T-helper 17 cell (primary cell): ENCODE measurements around the gene ZNF683. TPM values are rescaled to one million over a fixed set of nuclear protein-coding genes. Genes with fewer than 3 reads are reported as not detected.
A peak's percentile ranks its signal among the peaks of the same experiment; 100 is the strongest.

ENCODE experiments used
- ATAC-seq: fragments of 150-1000 bp; cut with Tn5 transposase; 2 replicates; pipeline ENCODE4 v1.10.0; 2021; ENCODE audit warnings: mild to moderate bottlenecking, moderate library complexity
- DNase-seq, 3 donors: peaks; one replicate each; pipeline versions ENCODE4 v3.0.0 to v3.0.0-alpha.2; 2020 to 2021
- H3K9me3 ChIP-seq: one replicate; pipeline ENCODE4 v1.7.0; 2013; ENCODE audit warnings: low read length, mild to moderate bottlenecking; ENCODE audit not compliant: control insufficient read depth, poor library complexity, severe bottlenecking
- H3K27ac Mint-ChIP-seq: one replicate; pipeline ENCODE4 v1.8.0; 2022; ENCODE audit warnings: mild to moderate bottlenecking, moderate library complexity, mixed read lengths
- H3K27me3 Mint-ChIP-seq: one replicate; pipeline ENCODE4 v1.8.0; 2022; ENCODE audit warnings: mixed read lengths
- H3K36me3 Mint-ChIP-seq: one replicate; pipeline ENCODE4 v1.8.0; 2022; ENCODE audit warnings: low read depth, mixed read lengths
- H3K4me1 Mint-ChIP-seq: one replicate; pipeline ENCODE4 v1.8.0; 2022; ENCODE audit warnings: mild to moderate bottlenecking, mixed read lengths
- H3K4me3 Mint-ChIP-seq: one replicate; pipeline ENCODE4 v1.8.0; 2022; ENCODE audit warnings: mild to moderate bottlenecking, moderate library complexity, mixed read lengths
- total RNA-seq, 4 donors: library from RNA in 2 of 4; stranded (reverse) in 2 of 4; gene quantifications; one replicate each; pipeline ENCODE4 v1.2.3 and lab custom pipeline; 2022 to 2026

Gene ZNF683
- total RNA-seq, 2 donors from 2014 or later, result not detected

- DNase-seq (no peak), ATAC-seq (no peak)
- H3K9me3 ChIP-seq, result no peaks in the 10 kb centered on the region
- H3K36me3 Mint-ChIP-seq, result peaks cover 3% of the 10 kb centered on the region
- peaks cover 51% of the 10 kb centered on the region for H3K4me1 Mint-ChIP-seq
- H3K27ac Mint-ChIP-seq, result peak overlapping the region; percentile 90
- H3K27me3 Mint-ChIP-seq, result peaks cover 11% of the 10 kb centered on the region
- peak overlapping the region; percentile 88 for H3K4me3 Mint-ChIP-seq
Measured at GRCh38 chr1:26360807-26361604, 11.5 kb downstream of the ZNF683 start.

DNA sequence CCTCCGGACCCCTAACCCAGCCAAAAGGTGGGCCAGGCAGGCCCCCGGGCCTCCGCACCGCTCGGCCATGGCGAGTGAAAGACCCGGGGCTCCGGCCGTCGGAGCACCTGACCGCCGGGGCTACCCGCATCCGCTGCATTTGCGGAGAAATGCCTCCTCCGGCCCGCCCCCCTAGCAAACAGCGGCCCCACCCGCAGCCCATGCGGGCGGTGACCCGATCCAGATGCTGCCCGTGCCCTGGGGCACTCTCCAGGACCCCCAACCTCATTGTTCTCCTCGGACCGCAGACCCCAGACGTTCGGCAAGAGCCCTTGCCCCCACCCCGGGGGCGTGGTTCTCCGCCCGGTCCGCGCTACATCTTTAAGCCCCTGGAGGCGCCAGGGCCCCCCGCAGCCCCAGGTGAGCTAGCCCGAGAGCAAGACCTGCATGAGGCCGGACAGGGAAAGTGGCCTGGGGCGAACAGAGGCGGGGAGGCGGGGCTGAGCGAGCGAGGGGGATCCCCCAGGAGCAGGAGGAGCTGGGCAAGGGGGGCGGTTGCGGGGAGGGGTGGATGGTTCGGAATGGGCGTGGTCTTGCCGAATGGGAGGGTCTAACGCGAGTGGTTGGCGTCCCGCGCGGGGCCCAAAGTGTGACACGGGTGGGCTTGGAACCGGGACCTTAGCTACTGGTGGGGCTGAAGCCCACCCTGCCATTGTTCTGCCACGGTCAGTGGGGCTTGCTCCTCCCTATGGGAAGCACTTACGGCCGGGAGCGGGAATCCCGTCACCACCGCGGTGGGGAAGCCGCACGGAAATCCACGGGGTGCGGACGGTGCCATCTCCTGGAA is 12.4 kb downstream of the ZNF683 start:
- peak overlapping the region; percentile 88 for H3K4me3 Mint-ChIP-seq
- peaks cover 11% of the 10 kb centered on the region for H3K27me3 Mint-ChIP-seq
- peak overlapping the region; percentile 90 for H3K27ac Mint-ChIP-seq

DNA sequence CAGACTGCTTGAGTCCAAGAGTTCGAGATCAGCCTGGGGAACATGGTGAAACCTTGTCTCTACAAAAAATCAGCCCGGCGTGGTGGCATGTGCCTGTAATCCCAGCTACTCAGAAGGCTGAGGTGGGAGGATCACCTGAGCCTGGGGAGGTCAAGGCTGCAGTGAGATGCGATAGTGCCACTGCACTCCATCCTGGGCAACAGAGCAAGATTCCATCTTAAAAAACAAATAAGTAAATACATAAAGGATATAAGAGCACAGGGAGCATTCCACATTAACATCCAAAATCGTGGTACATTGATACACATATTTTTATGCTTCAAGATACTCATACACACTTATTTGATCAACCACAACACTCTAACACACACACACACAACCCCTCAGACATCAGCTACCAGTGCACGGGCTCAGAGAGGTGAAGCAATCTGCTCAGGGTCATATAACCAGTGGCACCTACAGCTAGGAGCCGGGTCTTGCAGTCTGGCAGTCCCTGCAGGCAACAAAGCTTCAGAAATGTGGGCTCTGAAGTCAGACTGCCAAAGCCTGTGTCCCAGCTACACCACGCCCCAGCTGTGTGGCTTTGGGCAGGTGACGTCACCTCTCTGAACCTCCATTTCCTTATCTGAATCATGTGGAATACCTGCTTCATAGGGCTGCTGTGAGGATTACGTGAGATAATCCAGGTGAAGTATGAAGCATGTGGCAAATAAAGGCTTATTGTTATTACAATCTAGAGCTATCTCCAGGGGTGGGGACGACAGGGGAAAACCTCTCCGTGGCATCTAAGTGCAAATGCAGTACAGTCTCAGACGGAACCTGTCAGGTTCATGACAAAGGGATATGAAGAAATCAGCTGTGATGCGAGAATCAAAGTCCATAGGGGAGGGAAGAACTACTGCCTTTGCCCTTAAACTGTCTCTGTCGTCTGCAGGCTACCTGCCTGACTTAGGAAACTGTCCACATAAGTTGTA is 13.9 kb downstream of the ZNF683 start:
- ATAC-seq, result peak; percentile 89
- H3K4me1 Mint-ChIP-seq, result peaks cover 42% of the 10 kb centered on the region
- H3K36me3 Mint-ChIP-seq, result peaks cover 3% of the 10 kb centered on the region
- H3K27me3 Mint-ChIP-seq, result peaks cover 11% of the 10 kb centered on the region
- no peaks in the 10 kb centered on the region for H3K9me3 ChIP-seq
- peak overlapping the region; percentile 90 for H3K27ac Mint-ChIP-seq
- H3K4me3 Mint-ChIP-seq, result peak overlapping the region; percentile 88
- peak; percentile 47 to 70 (median 51) for DNase-seq

More for the DNA sequence above, 12.4 kb downstream of the ZNF683 start:
- peaks cover 52% of the 10 kb centered on the region for H3K4me1 Mint-ChIP-seq
- no peaks in the 10 kb centered on the region for H3K9me3 ChIP-seq
- DNase-seq (peak; percentile 29 to 64 (median 56)), ATAC-seq (peak; percentile 20)
- peaks cover 3% of the 10 kb centered on the region for H3K36me3 Mint-ChIP-seq

DNA sequence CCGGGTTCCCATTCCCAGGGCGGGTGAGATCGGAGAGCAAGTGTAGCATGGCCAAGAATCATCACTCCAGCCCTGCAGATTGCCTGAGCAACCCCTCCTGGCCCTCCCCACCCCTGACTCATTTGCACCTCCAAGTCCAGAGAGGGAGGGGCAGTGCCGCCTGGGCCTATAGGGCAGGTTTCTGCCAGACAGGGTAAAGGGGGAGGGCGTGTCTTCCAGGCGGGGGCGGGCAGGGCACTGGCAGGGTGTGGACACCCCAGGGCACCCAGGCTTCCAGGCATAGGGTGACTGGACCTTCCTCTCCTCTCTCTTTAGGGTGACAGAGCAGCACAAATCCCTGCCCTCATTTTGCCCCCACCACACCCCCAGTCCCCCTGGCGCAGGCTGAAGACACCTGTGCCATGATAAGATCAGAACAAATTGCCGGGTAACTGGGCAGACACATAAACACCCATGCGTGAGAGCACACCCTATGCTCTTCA is 15.4 kb downstream of the ZNF683 start:
- peaks cover 14% of the 10 kb centered on the region for H3K27me3 Mint-ChIP-seq
- peaks cover 41% of the 10 kb centered on the region for H3K4me1 Mint-ChIP-seq
- no peak overlapping the region for H3K4me3 Mint-ChIP-seq

DNA sequence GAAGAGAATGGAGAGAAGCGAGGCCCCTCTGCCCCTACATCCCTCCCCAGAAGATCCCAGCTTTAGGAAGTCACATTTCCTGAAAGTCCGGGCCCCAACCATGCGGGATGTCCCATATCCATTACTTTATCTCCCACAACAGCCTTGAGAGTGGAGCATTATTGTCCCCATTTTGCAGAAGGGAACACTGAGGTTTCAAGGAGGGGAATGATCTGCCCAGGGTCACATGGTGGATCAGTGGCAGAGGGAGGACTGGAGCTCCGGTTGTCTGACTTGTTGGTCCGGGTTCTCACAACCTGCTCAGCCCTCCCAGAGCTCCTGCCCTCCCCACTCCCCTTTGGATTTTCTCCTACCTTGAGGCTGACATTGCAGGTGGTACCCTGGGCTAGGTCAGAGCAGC is 16.4 kb downstream of the ZNF683 start:
- H3K4me1 Mint-ChIP-seq, result peaks cover 40% of the 10 kb centered on the region
- H3K27me3 Mint-ChIP-seq, result peaks cover 10% of the 10 kb centered on the region
- peaks cover 6% of the 10 kb centered on the region for H3K36me3 Mint-ChIP-seq
- H3K4me3 Mint-ChIP-seq, result no peak overlapping the region
- peak overlapping the region; percentile 47 for H3K27ac Mint-ChIP-seq
- no peak for DNase-seq
- no peak for ATAC-seq
- no peaks in the 10 kb centered on the region for H3K9me3 ChIP-seq

More for the DNA sequence above, 15.4 kb downstream of the ZNF683 start:
- Mint-ChIP-seq H3K27ac (no peak overlapping the region), H3K36me3 (peaks cover 4% of the 10 kb centered on the region)
- DNase-seq, result no peak
- H3K9me3 ChIP-seq, result no peaks in the 10 kb centered on the region
- no peak for ATAC-seq

DNA sequence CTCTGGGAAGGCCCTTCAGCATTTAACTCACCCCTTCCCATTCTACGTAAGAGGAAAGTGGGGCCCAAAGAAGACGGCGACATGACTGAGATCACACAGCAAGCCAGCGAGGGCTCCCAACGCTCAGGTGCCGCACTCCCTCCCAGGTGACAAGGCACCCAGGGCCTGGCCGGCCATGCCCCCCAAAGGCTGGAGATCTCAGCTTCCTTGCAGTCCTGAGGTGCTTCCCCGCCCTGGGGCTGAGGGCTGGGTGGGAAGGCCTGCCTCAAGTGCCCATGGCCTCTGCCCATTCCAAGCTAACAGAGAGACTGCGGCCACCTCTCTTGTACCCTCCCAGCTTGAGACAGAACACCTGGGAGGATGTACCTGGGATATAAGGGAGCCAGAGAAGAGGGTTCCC is 17.6 kb downstream of the ZNF683 start:
- Mint-ChIP-seq H3K27ac (no peak overlapping the region), H3K4me3 (no peak overlapping the region), H3K4me1 (peaks cover 34% of the 10 kb centered on the region), H3K36me3 (peaks cover 3% of the 10 kb centered on the region), H3K27me3 (peaks cover 5% of the 10 kb centered on the region)
- DNase-seq (no peak), ATAC-seq (no peak)
- no peaks in the 10 kb centered on the region for H3K9me3 ChIP-seq

DNA sequence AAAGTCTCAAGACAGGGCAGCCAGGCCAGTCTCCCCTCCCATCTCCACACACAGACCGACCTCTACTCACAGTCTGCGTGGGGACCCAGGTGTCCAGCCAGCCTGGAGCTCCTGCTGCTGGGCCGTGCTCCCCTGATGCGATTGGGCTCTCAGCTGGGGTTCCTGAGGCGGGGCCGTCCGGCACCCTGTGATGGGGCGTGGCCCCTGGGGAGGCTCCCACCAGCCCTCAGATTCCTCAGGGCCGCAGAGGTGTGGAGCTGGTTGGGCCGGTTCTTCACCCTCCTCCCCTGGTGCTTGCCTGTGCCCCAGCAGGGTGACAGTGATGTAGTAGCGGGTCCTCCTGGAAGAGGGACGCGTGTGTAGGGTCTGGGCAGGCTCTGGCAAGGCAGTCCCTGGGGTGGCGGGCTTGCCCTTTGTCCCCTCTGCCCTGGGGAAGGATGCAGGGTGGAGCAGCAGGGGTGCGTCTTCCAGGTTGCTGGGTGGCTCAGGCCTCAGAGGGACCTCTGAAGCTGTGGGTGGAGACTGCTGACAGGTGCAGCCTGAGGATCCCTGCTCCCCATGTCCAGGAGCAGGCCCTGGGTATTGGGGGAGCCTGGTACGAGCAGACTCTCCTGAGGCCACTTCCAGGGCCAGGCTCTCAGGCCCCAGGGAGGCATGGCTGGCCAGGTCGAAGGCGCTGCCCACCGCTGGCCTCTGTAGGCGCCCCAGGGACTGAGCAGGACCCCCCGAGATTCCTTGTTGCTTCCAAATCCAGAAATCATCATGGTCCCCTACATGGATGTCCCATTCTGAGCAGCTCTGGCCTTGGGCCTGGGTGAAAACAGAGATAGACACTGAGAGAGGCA is 18.4 kb downstream of the ZNF683 start, which contains the start of gene CRYBG2:
CRYBG2 (minus strand) TSS at position 155 of the 845 bp plus-strand sequence. CDS start 7,473 bp downstream, outside the sequence.
- no peaks in the 10 kb centered on the region for H3K9me3 ChIP-seq
- Mint-ChIP-seq H3K4me1 (peaks cover 28% of the 10 kb centered on the region), H3K27me3 (peaks cover 5% of the 10 kb centered on the region), H3K4me3 (no peak within 1 kb of the TSS), H3K36me3 (peaks cover 3% of the 10 kb centered on the region), H3K27ac (no peak within 1 kb of the TSS)
- DNase-seq (no peak), ATAC-seq (no peak)

DNA sequence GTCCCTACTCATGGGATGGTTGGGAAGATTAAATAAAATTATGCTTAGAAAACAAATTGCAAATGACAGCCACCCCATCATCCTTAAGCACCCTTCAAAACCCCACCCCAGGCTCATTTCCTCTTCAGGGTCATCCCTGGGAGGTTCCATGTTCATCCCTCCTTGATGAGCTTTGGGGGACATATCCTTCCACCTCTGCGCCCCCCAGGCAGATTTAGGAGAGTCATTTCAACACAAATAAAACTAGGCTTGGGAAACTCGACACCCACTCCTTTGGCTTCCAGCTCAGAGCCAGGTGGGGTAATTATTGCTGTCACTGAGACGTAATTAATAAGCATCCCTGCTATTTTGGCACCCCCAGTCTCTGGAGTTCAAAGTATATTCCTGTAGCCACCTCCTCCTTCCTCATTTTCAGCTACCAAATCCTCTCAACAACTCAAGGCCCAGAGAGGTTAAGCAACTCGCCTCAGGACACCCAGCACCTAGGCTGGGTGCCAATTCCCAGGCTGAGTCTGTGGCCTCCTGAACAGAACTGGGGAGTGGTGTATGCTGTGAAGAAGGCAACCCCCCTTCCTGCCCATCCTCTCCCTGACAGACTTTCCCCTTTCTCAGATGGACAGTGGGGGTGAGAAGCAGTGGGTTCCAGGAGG is 19.2 kb downstream of the ZNF683 start:
- Mint-ChIP-seq H3K27ac (no peak overlapping the region), H3K4me3 (no peak overlapping the region), H3K27me3 (peaks cover 5% of the 10 kb centered on the region), H3K36me3 (peaks cover 3% of the 10 kb centered on the region), H3K4me1 (peaks cover 19% of the 10 kb centered on the region)
- DNase-seq (no peak), ATAC-seq (no peak)
- H3K9me3 ChIP-seq, result no peaks in the 10 kb centered on the region

DNA sequence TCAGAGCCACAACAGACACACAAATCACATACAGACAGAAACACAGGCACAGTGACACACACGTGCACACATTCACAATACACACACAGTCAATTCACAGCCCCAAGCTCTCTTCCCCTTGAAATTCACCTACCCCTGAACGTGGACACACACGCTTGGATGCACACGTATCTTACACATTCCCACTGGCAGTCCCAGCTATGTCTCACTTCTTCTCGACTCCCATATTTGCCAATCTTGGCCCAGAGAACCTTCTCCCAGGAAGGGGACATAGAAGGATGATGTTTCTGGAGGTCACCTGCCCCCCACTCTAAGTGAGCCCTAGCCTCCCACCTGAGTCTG is 20.2 kb downstream of the ZNF683 start:
- no peak for DNase-seq
- H3K27ac Mint-ChIP-seq, result no peak overlapping the region
- no peak for ATAC-seq

GRCh38 chr1:26351590-26352337 is 20.8 kb downstream of the ZNF683 start:
- no peaks in the 10 kb centered on the region for H3K9me3 ChIP-seq
- peaks cover 15% of the 10 kb centered on the region for H3K4me1 Mint-ChIP-seq
- no peak overlapping the region for H3K4me3 Mint-ChIP-seq
- ATAC-seq, result no peak
- peaks cover 3% of the 10 kb centered on the region for H3K36me3 Mint-ChIP-seq
- peaks cover 5% of the 10 kb centered on the region for H3K27me3 Mint-ChIP-seq
- H3K27ac Mint-ChIP-seq, result no peak overlapping the region
- no peak for DNase-seq

More for the DNA sequence above, 20.2 kb downstream of the ZNF683 start:
- H3K9me3 ChIP-seq, result no peaks in the 10 kb centered on the region
- Mint-ChIP-seq H3K27me3 (peaks cover 5% of the 10 kb centered on the region), H3K4me1 (peaks cover 15% of the 10 kb centered on the region), H3K36me3 (peaks cover 3% of the 10 kb centered on the region), H3K4me3 (peak overlapping the region; percentile 33)
